Measurements from ENCODE around the gene TGFBR3. TPM values are rescaled to one million over a fixed set of nuclear protein-coding genes. Genes with fewer than 3 reads are reported as not detected.

TGFBR3 gene
- total and polyA plus RNA-seq, 2 of the 13 experiments (the other 11 are each of a cell fraction or from before 2014, with no cell fraction given), result 76.5 to 195 TPM

DNA sequence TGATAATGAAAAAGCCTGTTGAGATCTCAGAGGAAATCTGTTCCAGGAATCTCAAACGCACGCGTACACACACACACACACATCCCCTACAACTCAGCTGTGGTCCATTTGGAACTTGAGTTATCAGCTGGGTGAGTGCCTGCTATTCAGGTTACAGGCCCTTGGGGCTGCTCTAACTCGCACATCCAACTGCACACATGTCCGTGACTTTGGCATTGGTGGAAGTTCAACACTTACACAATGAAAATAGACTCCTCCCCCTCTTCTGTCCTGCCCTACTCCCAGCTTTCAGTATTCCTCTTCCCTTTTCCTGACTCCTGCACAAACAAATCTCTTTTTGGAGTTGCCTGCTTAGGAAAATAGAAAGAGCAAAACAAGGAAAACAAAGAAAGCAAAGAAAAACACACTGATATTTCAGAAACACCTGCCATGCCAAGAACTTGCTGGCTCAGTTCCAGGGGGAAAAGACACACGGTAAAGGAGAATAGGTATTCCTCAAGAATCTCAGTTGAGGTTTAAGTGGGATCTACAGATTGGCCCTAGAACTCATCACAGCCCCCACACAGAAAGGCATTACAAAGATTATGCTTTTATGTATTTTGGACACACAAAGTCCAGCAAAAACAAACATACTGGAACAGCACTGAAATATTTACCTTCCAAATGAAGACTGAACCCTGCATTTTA lies 140.9 kb downstream of the TGFBR3 start (continued):
- TF ChIP-seq, protein P1, sequence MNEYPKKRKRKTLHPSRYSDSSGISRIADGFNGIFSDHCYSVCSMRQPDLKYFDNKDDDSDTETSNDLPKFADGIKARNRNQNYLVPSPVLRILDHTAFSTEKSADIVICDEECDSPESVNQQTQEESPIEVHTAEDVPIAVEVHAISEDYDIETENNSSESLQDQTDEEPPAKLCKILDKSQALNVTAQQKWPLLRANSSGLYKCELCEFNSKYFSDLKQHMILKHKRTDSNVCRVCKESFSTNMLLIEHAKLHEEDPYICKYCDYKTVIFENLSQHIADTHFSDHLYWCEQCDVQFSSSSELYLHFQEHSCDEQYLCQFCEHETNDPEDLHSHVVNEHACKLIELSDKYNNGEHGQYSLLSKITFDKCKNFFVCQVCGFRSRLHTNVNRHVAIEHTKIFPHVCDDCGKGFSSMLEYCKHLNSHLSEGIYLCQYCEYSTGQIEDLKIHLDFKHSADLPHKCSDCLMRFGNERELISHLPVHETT (CRISPR knock-in tag; conservative IDR thresholded peaks at IDR 0.05), result no peak
- TF ChIP-seq BORCS8-MEF2B (CRISPR knock-in tag; IDR thresholded peaks at IDR 0.05) (no peak), CENPT (CRISPR knock-in tag; IDR thresholded peaks at IDR 0.05; ENCODE audit: low read depth) (no peak), ZNF556 (CRISPR knock-in tag; IDR thresholded peaks at IDR 0.05; ENCODE audit: borderline replicate concordance) (no peak), MYNN (CRISPR knock-in tag; IDR thresholded peaks at IDR 0.05; ENCODE audit: low read depth) (no peak), JARID2 (CRISPR knock-in tag; IDR thresholded peaks at IDR 0.05; ENCODE audit: insufficient replicate concordance) (no peak), ZFYVE20 (CRISPR knock-in tag; IDR thresholded peaks at IDR 0.05; ENCODE audit: borderline replicate concordance, low read depth) (no peak), ZNF335 (CRISPR knock-in tag; IDR thresholded peaks at IDR 0.05) (no peak), MED8 (CRISPR knock-in tag; IDR thresholded peaks at IDR 0.05; ENCODE audit: insufficient replicate concordance) (no peak), ZSCAN9 (CRISPR knock-in tag; IDR thresholded peaks at IDR 0.05; ENCODE audit: borderline replicate concordance) (no peak), CREB1 (IDR thresholded peaks at IDR 0.05) (no peak), CREB1 (CRISPR knock-in tag; IDR thresholded peaks at IDR 0.05) (no peak), KDM4B (CRISPR knock-in tag; IDR thresholded peaks at IDR 0.05) (no peak), ZNF670 (CRISPR knock-in tag; IDR thresholded peaks at IDR 0.05; ENCODE audit: borderline replicate concordance) (no peak), MAZ (IDR thresholded peaks at IDR 0.05; ENCODE audit: borderline replicate concordance, low read depth, low read length) (no peak), MAZ (CRISPR knock-in tag; IDR thresholded peaks at IDR 0.05; ENCODE audit: low read depth) (no peak), NFE2L1 (CRISPR knock-in tag; IDR thresholded peaks at IDR 0.05; ENCODE audit: borderline replicate concordance) (no peak), KAT7 (CRISPR knock-in tag; IDR thresholded peaks at IDR 0.05; ENCODE audit: borderline replicate concordance) (no peak), SRSF1 (optimal IDR thresholded peaks at IDR 0.05; ENCODE audit: low read depth, low read length) (no peak), ZNF879 (CRISPR knock-in tag; IDR thresholded peaks at IDR 0.05) (no peak)
- TF ChIP-seq, protein P2, sequence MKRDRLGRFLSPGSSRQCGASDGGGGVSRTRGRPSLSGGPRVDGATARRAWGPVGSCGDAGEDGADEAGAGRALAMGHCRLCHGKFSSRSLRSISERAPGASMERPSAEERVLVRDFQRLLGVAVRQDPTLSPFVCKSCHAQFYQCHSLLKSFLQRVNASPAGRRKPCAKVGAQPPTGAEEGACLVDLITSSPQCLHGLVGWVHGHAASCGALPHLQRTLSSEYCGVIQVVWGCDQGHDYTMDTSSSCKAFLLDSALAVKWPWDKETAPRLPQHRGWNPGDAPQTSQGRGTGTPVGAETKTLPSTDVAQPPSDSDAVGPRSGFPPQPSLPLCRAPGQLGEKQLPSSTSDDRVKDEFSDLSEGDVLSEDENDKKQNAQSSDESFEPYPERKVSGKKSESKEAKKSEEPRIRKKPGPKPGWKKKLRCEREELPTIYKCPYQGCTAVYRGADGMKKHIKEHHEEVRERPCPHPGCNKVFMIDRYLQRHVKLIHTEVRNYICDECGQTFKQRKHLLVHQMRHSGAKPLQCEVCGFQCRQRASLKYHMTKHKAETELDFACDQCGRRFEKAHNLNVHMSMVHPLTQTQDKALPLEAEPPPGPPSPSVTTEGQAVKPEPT (CRISPR knock-in tag; IDR thresholded peaks at IDR 0.05; ENCODE audit: low read depth), result no peak
- TF ChIP-seq, protein P3, sequence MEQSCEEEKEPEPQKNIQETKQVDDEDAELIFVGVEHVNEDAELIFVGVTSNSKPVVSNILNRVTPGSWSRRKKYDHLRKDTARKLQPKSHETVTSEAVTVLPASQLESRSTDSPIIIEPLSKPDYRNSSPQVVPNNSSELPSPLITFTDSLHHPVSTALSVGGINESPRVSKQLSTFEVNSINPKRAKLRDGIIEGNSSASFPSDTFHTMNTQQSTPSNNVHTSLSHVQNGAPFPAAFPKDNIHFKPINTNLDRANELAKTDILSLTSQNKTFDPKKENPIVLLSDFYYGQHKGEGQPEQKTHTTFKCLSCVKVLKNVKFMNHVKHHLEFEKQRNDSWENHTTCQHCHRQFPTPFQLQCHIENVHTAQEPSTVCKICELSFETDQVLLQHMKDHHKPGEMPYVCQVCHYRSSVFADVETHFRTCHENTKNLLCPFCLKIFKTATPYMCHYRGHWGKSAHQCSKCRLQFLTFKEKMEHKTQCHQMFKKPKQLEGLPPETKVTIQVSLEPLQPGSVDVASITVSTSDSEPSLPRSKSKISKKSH (CRISPR knock-in tag; IDR thresholded peaks at IDR 0.05; ENCODE audit: borderline replicate concordance), result no peak
- TF ChIP-seq, protein P4, sequence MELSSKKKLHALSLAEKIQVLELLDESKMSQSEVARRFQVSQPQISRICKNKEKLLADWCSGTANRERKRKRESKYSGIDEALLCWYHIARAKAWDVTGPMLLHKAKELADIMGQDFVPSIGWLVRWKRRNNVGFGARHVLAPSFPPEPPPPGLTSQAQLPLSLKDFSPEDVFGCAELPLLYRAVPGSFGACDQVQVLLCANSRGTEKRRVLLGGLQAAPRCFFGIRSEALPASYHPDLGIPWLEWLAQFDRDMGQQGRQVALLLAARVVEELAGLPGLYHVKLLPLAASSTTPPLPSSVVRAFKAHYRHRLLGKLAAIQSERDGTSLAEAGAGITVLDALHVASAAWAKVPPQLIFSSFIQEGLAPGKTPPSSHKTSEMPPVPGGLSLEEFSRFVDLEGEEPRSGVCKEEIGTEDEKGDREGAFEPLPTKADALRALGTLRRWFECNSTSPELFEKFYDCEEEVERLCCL (CRISPR knock-in tag; IDR thresholded peaks at IDR 0.05; ENCODE audit: borderline replicate concordance), result no peak
- TF ChIP-seq, protein P5, sequence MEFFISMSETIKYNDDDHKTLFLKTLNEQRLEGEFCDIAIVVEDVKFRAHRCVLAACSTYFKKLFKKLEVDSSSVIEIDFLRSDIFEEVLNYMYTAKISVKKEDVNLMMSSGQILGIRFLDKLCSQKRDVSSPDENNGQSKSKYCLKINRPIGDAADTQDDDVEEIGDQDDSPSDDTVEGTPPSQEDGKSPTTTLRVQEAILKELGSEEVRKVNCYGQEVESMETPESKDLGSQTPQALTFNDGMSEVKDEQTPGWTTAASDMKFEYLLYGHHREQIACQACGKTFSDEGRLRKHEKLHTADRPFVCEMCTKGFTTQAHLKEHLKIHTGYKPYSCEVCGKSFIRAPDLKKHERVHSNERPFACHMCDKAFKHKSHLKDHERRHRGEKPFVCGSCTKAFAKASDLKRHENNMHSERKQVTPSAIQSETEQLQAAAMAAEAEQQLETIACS (CRISPR knock-in tag; IDR thresholded peaks at IDR 0.05), result no peak
